HG03064 (cell line): Measurements from ENCODE around the gene SRGAP3.

Source experiments
- ATAC-seq: cut with Tn5 transposase; IDR thresholded peaks from one replicate; pipeline ENCODE4 v1.9.1; 2021; ENCODE audit warnings: low read depth; ENCODE audit not compliant: unreplicated experiment

SRGAP3 gene

GRCh38 chr3:9180764-9181117 lies 68.7 kb downstream of the SRGAP3 start:
- no peak for ATAC-seq

GRCh38 chr3:9179826-9180763 lies 69.4 kb downstream of the SRGAP3 start:
- peak; percentile 61 for ATAC-seq

GRCh38 chr3:9178697-9179096 lies 70.7 kb downstream of the SRGAP3 start:
- no peak for ATAC-seq

GRCh38 chr3:9175421-9175820 lies 74.0 kb downstream of the SRGAP3 start:
- ATAC-seq, result no peak

- ATAC-seq, result no peak
These were observed 76.0 kb downstream of the SRGAP3 start for GRCh38 chr3:9173445-9173844.

GRCh38 chr3:9172851-9173321 lies 76.6 kb downstream of the SRGAP3 start:
- no peak for ATAC-seq

GRCh38 chr3:9170851-9171160 lies 78.6 kb downstream of the SRGAP3 start:
- no peak for ATAC-seq

- ATAC-seq, result no peak
These were observed 79.2 kb downstream of the SRGAP3 start for GRCh38 chr3:9169956-9170850.

GRCh38 chr3:9169326-9169725 lies 80.1 kb downstream of the SRGAP3 start:
- no peak for ATAC-seq

- peak; percentile 95 for ATAC-seq
These were observed 81.2 kb downstream of the SRGAP3 start for GRCh38 chr3:9168241-9168741.

GRCh38 chr3:9167222-9167621 lies 82.2 kb downstream of the SRGAP3 start:
- no peak for ATAC-seq

- ATAC-seq, result no peak
These were observed 84.0 kb downstream of the SRGAP3 start for GRCh38 chr3:9165421-9165820.

GRCh38 chr3:9163289-9163688 lies 86.2 kb downstream of the SRGAP3 start:
- no peak for ATAC-seq

GRCh38 chr3:9161811-9162210 lies 87.6 kb downstream of the SRGAP3 start:
- no peak for ATAC-seq

- ATAC-seq, result no peak
These were observed 88.1 kb downstream of the SRGAP3 start for GRCh38 chr3:9161298-9161697.

GRCh38 chr3:9158865-9159630 lies 90.4 kb downstream of the SRGAP3 start:
- ATAC-seq, result no peak

- ATAC-seq, result no peak
These were observed 91.6 kb downstream of the SRGAP3 start for GRCh38 chr3:9157651-9158362.

GRCh38 chr3:9156604-9157003 lies 92.8 kb downstream of the SRGAP3 start:
- ATAC-seq, result no peak

- ATAC-seq, result no peak
These were observed 94.4 kb downstream of the SRGAP3 start for GRCh38 chr3:9155028-9155427.
